ENCODE data around the gene COPA. TPM values are rescaled to one million over a fixed set of nuclear protein-coding genes. Genes with fewer than 3 reads are reported as not detected.

Gene COPA
- total and polyA plus RNA-seq, 2 donors (not counting 3 experiments of a cell fraction or from before 2014, with no cell fraction given) = 127 to 185 TPM

DNA sequence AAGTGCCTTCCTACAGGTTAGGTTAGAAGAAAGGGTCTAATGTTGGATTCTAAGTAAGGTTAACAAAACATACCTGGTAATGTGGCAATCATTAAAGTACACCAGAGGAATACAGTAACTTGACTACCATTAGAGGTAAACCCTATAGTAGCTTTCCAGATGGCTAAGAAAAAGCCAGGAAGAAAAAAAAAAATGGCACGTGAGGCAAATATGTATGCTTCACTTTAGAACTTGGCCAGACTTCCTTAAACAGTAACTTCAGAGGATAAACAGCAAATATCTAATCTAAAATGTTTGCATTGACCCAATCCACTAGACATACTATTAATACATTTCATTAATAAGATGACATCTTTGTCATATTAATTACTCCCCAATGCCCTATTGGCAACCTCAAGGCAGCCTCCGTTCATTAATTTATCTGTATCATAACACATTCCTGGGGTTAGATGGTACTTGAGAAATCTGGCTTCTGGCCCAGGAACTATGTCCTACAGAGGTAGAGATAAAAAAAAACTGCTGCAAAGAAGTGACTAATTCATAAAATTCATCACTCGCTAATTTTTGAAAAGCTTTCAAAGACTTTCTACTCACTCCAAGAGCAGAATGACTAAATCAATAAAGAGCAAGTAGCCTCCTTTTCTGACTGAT lies 86.5 kb downstream of the COPA start:
- H4K20me1 ChIP-seq (replicated peaks; ENCODE audit: control insufficient read depth, extremely low read depth, insufficient read depth, low read length) = peaks cover 2% of the 10 kb centered on the region
- CTCF ChIA-PET = interaction anchor here (1.1 to 3.1 kb wide), 6 partner anchors 15 to 155 kb away, joined by 3 to 17 read pairs (median 4); no protein-coding TSS in a partner anchor
- no peak overlapping the region for H3K27ac ChIP-seq (ENCODE audit: insufficient read depth, low read depth, low read length)
- no peak overlapping the region for H2AFZ ChIP-seq (ENCODE audit: low read depth, low read length)
- intact Hi-C loops (cut with micrococcal nuclease) (no loop called here), dilution Hi-C loops (cut with MboI; ENCODE audit: extremely low pct_ligation_motif_present, low sequenced_read_pairs) (no loop called here)
- no TSS peak for BruUV-seq (replicated peaks)
- no peaks in the 10 kb centered on the region for H3K9me1 ChIP-seq (replicated peaks; ENCODE audit: control insufficient read depth, extremely low read depth, insufficient read depth, low read length)
- no peak overlapping the region for H3K4me3 ChIP-seq (replicated peaks in 1 of 3; ENCODE audit: insufficient read depth in 1 of 3, low read depth in 1 of 3, low read length in 3 of 3)
- TF ChIP-seq FOS (IDR thresholded peaks at IDR 0.05; ENCODE audit: borderline replicate concordance, insufficient read depth, low read length) = no peak
- no peak for TF ChIP-seq POLR2A (IDR thresholded peaks at IDR 0.05; ENCODE audit: low read depth, low read length)
- no peak for TF ChIP-seq EZH2 (IDR thresholded peaks at IDR 0.05; ENCODE audit: borderline replicate concordance, low read depth, low read length, severe bottlenecking)
- TF ChIP-seq MYC (IDR thresholded peaks at IDR 0.05; ENCODE audit: low read depth, low read length) = no peak
- TF ChIP-seq CTCF (IDR thresholded peaks at IDR 0.05; ENCODE audit: extremely low read depth in 1 of 2, insufficient read depth in 1 of 2, low read depth in 1 of 2, low read length in 2 of 2) = no peak
- TF ChIP-seq GATA2 (IDR thresholded peaks at IDR 0.05; ENCODE audit: insufficient read depth, insufficient read length, low read depth, low read length) = no peak
- TF ChIP-seq POLR2AphosphoS5 (IDR thresholded peaks at IDR 0.05; ENCODE audit: insufficient read depth, low read depth, low read length) = no peak
- TF ChIP-seq, protein P1, sequence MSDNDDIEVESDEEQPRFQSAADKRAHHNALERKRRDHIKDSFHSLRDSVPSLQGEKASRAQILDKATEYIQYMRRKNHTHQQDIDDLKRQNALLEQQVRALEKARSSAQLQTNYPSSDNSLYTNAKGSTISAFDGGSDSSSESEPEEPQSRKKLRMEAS (IDR thresholded peaks at IDR 0.05; ENCODE audit: insufficient read depth, insufficient read length) = no peak
- TF ChIP-seq JUN (IDR thresholded peaks at IDR 0.05; ENCODE audit: borderline replicate concordance, insufficient read depth, insufficient read length, low read depth) = no peak
- H3K9me3 ChIP-seq (replicated peaks; ENCODE audit: control insufficient read depth, insufficient read depth, low read length) = no peaks in the 10 kb centered on the region
- H3K4me2 ChIP-seq (ENCODE audit: insufficient read depth, low read length) = no peak overlapping the region
- no peaks in the 10 kb centered on the region for H3K27me3 ChIP-seq (ENCODE audit: control insufficient read depth in 2 of 2, insufficient read depth in 2 of 2, low read length in 2 of 2)
- DNase-seq (ENCODE audit: low read depth, low spot score) = peak; percentile 77
- FAIRE-seq = no peak
- H3K36me3 ChIP-seq (ENCODE audit: control insufficient read depth in 2 of 2, extremely low read depth in 1 of 2, insufficient read depth in 2 of 2, low read length in 2 of 2) = peaks cover 0 to 2% of the 10 kb centered on the region in 2 experiments
- POLR2A ChIA-PET = interaction anchor here (0.6 kb wide), 2 partner anchors 8 to 29 kb away, joined by 3 to 4 read pairs; no protein-coding TSS in a partner anchor
- peaks cover 29% of the 10 kb centered on the region for H3K79me2 ChIP-seq (ENCODE audit: control insufficient read depth, insufficient read depth, low read length)
- no peak overlapping the region for H3K9ac ChIP-seq (replicated peaks; ENCODE audit: extremely low read depth, insufficient read depth, low read length)
- peaks cover 11% of the 10 kb centered on the region for H3K4me1 ChIP-seq (ENCODE audit: control insufficient read depth, extremely low read depth, insufficient read depth, low read length)

All from endothelial cell of umbilical vein (primary cell).